Epithelial cell of proximal tubule (primary cell): ENCODE results near the gene ELOVL2. TPM values are rescaled to one million over a fixed set of nuclear protein-coding genes. Genes with fewer than 3 reads are reported as not detected.

ENCODE experiments used
- DNase-seq: peaks from one replicate; pipeline ENCODE4 v3.0.0-alpha.2; 2011; ENCODE audit warnings: low read depth
- H3K4me3 ChIP-seq: 2 replicates; pipeline ENCODE4 v1.5.1; 2011; ENCODE audit warnings: low read depth, mild to moderate bottlenecking, low read length
- CTCF ChIP-seq: conservative IDR thresholded peaks from 2 replicates; pipeline ENCODE4 v1.5.1; 2012; ENCODE audit warnings: low read depth, mild to moderate bottlenecking, low read length
- total RNA-seq: library from RNA; depleted of rRNA; stranded (reverse); fragments of >200 nt; gene quantifications from 2 replicates; pipeline ENCODE4 v1.2.3, GENCODE V29; 2015

Gene ELOVL2
- total RNA-seq, 1 donor from 2014 or later: 1.3 TPM

DNA sequence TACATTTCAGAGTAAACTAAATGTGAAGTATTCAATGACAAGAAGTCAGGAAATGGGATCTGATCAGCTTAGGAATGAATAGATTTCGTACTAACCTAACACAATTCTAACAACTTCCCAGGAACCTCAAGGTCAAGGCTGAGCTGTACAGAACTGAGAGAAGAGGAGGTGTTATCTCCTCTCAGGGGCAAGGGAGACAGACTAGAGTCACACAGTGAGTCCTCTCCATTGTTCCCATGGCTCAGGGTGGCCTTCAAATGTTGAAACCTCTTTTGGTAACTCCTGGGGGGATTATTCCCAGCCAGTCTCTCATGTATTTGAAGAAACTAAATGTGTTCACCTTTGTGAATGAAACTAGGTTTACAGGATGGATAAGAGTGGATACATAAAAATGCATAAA lies 27.7 kb downstream of the ELOVL2 start:
- TF ChIP-seq CTCF: no peak
- no peak for DNase-seq
- H3K4me3 ChIP-seq: no peak overlapping the region

DNA sequence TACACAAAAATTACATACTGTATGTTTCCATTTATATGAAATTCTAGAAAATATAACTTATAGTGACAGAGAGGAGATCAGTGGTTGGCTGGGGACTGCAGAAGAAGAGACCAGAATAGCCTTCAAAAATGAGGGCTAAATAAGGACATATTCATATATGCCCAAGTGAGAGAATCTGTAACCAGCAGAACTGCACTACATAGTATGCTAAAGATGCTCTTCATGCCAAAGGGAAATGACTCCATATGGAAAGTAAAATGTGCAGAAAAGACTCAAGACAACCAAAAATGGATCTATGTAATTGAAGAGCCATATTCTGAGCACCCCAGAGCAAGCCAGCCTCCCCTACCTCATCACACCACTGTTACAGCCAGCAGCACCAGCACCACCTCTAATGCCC lies 29.0 kb downstream of the ELOVL2 start:
- TF ChIP-seq CTCF: no peak
- DNase-seq: no peak
- H3K4me3 ChIP-seq: no peak overlapping the region

DNA sequence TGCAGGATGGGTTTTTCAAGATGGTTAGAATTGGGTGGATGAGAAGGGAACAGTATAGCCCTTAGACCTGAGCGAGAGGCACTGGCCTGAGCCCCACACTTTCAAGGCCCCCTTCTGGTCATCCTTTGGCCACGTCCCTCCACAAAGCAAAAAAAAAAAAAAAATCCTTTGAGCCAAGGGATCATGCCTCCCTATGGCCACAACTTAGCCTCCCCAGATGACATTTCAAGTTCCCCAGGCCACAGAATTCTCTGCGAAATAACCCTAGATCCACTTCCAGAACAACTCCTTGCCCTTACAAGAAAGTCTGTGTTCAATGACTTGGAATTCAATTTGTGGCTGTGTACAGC lies 30.4 kb downstream of the ELOVL2 start:
- no peak for TF ChIP-seq CTCF
- H3K4me3 ChIP-seq: no peak overlapping the region
- DNase-seq: no peak

- no peak for TF ChIP-seq CTCF
- DNase-seq: no peak
- H3K4me3 ChIP-seq: no peak overlapping the region
Observed at GRCh38 chr6:11012976-11013720, 31.0 kb downstream of the ELOVL2 start.

DNA sequence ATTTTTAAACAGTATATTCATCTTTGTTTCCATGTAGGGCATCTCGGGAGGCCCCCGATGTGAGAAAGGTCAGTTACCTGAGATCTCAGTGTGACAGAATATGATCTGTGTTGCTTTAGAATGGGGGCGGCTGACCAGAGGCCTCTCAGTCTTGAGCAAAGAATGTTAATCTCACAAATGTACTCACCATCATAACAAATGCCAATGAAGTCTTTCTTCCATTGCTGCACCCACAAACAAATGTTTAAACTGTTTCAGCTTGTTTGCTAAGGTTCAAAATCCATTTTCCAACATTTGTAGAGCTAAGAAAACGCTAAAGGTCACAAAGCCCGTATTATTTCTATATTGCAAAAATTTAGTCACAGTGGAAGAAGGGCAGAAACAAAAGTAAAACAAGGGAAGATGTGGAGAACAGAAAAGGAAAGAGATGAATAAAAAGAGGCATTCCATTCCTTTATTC lies 31.8 kb downstream of the ELOVL2 start:
- no peak for DNase-seq
- H3K4me3 ChIP-seq: no peak overlapping the region
- TF ChIP-seq CTCF: no peak

DNA sequence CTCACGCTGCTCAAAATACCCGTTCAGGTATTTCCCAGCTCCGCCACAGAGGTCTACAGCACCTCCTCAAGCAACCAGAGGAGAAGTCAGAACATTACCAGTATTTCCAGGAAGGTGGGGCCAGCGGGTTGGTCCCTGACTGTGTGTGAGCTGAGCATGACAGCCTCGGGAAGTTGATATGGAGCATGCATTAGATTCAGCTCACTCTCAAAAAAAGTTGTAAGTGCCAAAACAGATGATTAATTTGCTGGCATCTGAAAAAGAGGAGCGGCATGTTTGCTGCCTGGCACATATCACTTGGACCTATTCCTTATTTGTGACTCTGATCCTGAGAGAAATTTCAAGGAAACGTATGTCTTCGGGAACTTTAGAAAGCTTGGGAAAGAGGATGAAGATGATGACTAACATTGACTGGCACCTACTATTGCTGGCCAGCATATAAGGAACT lies 32.3 kb downstream of the ELOVL2 start:
- DNase-seq: no peak

More for the DNA sequence above, 32.3 kb downstream of the ELOVL2 start:
- TF ChIP-seq CTCF: no peak
- no peak overlapping the region for H3K4me3 ChIP-seq
